ENCODE data around the gene ACP4.
"Not testable (repeated sequence)": the region's sequence is repeated elsewhere in the genome, so short reads cannot be mapped to it uniquely, and the experiment has no call there.

ACP4 gene

DNA sequence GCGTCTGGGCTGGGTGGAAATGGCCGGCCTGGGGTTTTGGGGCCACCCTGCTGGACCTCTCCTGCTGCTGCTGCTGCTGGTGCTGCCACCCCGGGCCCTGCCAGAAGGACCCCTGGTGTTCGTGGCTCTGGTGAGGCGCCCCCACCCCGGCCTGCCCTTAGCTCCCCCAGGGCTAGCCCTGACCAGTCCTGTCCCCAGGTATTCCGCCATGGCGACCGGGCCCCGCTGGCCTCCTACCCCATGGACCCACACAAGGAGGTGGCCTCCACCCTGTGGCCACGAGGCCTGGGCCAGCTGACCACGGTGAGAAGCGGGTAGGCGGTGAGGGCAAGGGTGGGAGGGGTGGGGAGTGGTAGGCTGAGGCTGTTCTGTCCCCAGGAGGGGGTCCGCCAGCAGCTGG is at the start of gene ACP4:
TSS of gene ACP4 (plus strand) at position 20 of the 400 bp plus-strand sequence. CDS start at position 20, 0 bp downstream.
- no peak for DNase-seq

DNA sequence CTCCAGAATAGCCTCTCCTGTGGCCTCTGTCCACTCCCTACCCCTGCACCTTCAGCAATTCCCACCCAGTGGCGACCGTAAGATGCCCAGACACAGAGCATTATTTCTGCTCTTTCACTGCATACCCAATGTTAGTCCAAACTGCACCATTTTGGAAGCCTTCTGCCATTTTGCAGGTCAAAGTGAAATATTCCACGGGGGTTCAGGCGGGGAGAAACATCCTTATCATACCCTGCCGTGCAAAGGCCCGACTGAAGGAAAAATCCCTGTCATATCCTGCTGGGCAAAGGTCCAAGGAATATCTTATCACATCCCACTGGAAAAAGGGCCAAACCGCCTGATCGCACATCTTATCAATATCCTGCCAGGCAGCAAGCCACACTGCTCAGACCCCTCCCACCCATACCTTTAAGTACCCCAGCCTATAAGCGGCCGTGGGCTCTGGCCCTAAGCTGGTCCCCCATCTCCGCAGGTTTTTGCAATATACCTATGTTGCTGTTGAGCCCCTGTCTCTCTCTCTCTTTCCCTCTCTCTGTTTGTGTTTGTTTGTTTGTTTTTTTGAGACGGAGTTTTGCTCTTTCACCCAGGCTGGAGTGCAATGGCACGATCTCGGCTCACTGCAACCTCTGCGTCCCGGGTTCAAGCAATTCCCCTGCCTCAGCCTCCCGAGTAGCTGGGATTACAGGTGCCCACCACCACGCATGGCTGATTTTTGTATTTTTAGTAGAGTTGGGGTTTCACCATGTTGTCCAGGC is 48.9 kb upstream of the ACP4 start:
- DNase-seq, result no peak

DNA sequence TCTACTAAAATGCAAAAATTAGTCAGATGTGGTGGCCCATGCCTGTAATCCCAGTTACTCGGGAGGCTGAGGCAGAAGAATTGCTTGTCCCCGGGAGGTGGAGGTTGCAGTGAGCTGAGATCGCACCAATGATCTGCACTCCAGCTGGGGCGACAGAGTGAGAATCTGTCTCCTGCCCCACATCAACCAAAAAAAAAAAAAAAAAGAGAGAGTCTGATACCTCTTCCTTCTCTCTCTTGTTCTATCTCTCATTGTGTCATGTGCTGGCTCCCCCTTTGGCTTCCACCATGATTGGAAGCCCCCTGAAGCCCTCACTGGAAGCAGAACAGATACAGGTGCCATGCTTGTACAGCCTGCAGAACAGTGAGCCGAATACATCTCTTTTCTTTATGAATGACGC is 46.7 kb upstream of the ACP4 start:
- no peak for DNase-seq

GRCh38 chr19:50745221-50745620 is 45.0 kb upstream of the ACP4 start:
- DNase-seq, result no peak

- DNase-seq, result not testable (repeated sequence)
These were observed 43.1 kb upstream of the ACP4 start for GRCh38 chr19:50747141-50747540.

- DNase-seq, result no peak
These were observed 40.7 kb upstream of the ACP4 start for GRCh38 chr19:50749490-50749889.

DNA sequence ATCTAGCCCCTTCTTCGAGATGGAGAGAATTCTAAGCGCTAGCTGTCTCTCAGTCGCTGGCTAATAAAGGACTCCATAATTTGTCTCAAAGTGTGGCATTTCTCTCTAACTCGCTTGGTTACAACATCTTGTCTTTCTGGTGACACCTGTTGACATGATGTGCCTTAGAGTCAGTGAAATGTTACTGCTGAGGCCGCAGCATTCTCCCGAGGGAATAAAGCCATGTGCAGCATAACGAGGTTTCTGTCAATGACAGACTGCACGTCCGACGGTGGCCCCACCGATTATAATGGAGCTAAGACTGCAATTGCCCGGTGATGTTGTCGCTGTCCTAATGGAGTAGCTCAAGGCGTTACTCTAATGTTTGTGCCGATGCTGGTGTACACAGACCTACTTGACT is 40.2 kb upstream of the ACP4 start:
- no peak for DNase-seq

DNA sequence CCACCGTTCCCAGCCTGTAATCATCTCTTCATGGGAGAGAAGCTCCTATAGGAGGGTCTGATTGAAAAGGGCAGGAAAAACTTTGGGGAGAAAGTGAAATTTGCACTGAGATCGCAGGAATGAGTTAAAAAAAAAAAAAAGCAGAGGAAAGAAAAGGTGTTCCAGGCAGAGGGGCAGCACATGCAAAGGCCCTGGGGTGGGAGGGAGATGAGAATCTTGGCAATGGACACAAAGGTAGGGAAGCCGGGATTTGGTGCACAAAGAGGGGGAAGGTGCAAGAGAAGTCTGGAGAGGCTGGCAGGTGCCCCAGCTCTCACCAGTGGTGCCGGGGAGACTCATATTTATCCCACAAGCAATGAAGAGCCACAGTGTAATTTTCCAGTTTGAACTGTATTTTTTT is 36.3 kb upstream of the ACP4 start:
- no peak for DNase-seq

DNA sequence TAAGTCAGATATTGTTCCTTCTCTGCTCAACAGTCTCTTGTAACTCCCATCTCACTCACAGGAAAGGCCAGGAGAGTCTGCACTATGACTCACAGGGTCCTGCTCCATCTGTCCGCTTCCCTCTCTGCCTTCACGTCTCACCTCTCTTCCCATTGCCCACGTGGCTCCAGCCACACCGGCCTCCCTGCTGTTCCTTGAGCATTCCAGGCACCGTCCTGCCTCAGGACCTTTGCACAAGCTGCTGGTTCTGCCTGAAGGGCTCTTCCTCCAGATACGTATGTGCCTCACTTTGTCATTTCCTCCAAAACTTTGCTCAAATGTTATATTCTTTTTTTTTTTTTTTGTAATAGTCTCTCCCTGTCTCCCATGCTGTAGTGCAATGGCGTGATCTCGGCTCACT is 34.0 kb upstream of the ACP4 start:
- not testable (repeated sequence) for DNase-seq

DNA sequence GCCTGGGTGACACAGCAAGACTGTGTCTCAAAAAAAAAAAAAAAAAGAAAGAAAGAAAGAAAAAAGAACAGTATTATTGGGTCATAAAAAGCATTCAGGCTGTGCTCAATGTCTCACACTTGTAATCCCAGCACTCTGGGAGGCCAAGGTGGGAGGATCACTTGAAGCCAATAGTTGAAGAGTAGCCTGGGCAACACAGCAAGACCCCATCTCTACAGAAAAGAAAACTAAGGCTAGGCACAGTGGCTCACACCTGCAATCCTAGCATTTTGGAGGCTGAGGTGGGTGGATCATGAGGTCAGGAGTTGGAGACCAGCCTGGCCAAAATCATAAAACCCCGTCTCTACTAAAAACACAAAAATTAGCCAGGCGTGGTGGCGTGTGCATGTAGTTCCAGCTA is 32.6 kb upstream of the ACP4 start:
- not testable (repeated sequence) for DNase-seq

DNA sequence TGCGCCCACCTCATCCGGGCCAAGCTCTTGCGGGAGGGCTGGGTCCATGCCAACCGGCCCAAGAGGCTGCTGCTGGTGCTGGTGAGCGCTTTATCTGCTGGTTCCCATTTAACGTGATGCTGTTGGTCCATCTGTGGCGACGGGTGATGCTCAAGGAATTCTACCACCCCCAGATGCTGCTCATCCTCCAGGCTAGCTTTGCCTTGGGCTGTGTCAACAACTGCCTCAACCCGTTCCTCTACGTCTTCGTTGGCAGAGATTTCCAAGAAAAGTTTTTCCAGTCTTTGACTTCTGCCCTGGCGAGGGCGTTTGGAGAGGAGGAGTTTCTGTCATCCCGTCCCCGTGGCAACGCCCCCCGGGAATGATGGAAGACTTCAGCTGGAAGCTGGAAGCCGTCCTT is 31.1 kb upstream of the ACP4 start:
- DNase-seq, result not testable (repeated sequence)

GRCh38 chr19:50759886-50760285 is 30.3 kb upstream of the ACP4 start:
- DNase-seq, result no peak

GRCh38 chr19:50761501-50761900 is 28.7 kb upstream of the ACP4 start:
- DNase-seq, result not testable (repeated sequence)

DNA sequence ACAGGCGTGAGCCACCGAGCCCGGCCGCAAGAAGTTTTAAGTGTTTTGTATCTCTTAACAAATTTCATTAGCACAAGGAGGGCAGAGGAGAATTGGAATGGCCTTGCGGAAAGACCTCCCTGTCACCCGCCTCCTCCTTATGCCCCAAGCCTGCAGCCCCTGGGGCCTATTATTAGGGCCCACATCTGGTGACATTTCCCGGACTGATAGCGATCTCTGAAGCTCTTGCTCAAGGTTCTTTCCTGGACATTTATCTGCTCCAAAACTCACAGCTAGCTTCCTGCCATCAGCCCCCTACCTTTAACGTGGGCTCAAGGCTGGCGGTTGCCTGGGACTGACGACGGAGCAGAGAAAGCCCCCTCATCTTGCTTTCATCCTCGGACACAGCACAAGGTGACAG is 26.7 kb upstream of the ACP4 start:
- DNase-seq, result not testable (repeated sequence)

GRCh38 chr19:50764409-50764808 is 25.8 kb upstream of the ACP4 start:
- DNase-seq, result no peak

DNA sequence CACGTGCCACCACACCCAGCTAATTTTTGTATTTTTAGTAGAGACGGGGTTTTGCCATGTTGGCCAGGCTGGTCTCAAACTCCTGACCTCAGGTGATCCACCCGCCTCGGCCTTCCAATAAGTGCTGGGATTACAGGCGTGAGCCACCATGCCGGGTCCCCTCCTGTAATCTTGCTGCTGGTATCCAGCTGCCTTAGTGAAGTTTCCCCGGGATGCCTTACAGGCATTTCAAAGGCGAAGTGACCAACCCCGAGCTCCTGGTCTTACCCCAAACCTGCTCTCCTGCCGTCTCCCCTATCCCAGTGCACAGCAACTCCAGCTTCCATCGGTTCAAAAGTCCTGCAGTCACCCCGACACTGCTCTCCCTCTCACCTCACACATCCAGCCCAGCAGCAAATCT is 23.5 kb upstream of the ACP4 start:
- not testable (repeated sequence) for DNase-seq

GRCh38 chr19:50767263-50767662 is 23.0 kb upstream of the ACP4 start:
- not testable (repeated sequence) for DNase-seq

GRCh38 chr19:50768277-50768676 is 21.9 kb upstream of the ACP4 start:
- no peak for DNase-seq

DNA sequence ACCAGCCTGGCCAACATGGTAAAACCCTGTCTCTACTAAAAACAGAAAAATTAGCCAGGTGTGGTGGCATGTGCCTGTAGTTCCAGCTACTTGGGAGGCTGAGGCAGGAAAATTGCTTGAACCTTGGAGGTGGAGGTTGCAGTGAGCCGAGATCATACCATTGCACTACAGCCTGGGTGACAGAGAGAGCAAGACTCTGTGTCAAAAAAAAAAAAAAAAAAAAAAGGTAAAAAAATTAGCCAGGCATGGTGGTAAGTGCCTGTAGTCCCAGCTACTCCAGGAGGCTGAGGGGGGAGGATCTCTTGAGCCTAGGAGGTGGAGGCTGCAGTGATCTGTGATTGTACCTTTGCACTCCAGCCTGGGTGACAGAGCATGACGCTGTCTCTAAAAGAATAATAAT is 20.1 kb upstream of the ACP4 start, which contains the start of gene GPR32:
TSS of gene GPR32 (plus strand) at position 301 of the 400 bp plus-strand sequence. CDS start 137 bp downstream, outside the sequence.
- DNase-seq, result not testable (repeated sequence)

GRCh38 chr19:50770888-50771287 is 19.3 kb upstream of the ACP4 start:
- no peak for DNase-seq

- DNase-seq, result no peak
These were observed 17.7 kb upstream of the ACP4 start for GRCh38 chr19:50772476-50772875.

DNA sequence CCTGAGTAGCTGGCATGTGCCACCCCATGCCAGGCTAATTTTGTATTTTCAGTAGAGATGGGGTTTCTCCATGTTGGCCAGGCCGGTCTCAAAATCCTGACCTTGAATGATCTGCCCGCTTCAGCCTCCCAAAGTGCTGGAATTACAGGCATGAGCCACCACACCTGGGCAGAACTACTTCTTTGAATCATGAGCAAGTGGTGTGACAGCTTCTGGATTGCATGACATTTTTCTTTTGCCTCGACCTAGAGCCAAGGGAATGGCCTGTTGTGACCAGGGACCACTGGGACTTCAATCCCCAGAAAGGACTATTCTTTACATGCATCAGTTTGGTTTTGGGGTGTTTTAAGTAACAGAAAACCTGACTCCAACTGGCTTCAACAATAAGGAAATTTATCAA is 17.3 kb upstream of the ACP4 start:
- not testable (repeated sequence) for DNase-seq

GRCh38 chr19:50773454-50773853 is 16.8 kb upstream of the ACP4 start:
- DNase-seq, result not testable (repeated sequence)

GRCh38 chr19:50776131-50776530 is 14.1 kb upstream of the ACP4 start:
- DNase-seq, result no peak

GRCh38 chr19:50777261-50777660 is 13.0 kb upstream of the ACP4 start:
- no peak for DNase-seq

Measured in NCI-H187 treated with DMSO at 0.1 percent for 48 hours (cell line).